A549 (cell line): ENCODE data around the gene PXK.

ENCODE experiments used
- BHLHE40 ChIP-seq: IDR thresholded peaks from 2 replicates; pipeline ENCODE4 v1.6.1; 2012; ENCODE audit warnings: low read depth, low read length, inconsistent platforms
- CEBPB ChIP-seq, 2 experiments: fragments of >200 bp in 1 of 2; sonication (Bioruptor Twin) in 1 of 2; formaldehyde crosslinking in 1 of 2; IDR thresholded peaks; 2 replicates each; pipeline ENCODE4 v1.6.1; 2012 to 2016
- CHD2 ChIP-seq: fragments of 150-350 bp; IDR thresholded peaks from 2 replicates; pipeline ENCODE4 v1.6.1; 2014; ENCODE audit warnings: low read length; ENCODE audit not compliant: partially characterized antibody
- EP300 ChIP-seq, 2 experiments: fragments of >200 bp; sonication (Bioruptor Twin); formaldehyde crosslinking; IDR thresholded peaks; 2 replicates in 1 of 2; 3 replicates in 1 of 2; pipeline ENCODE4 v1.6.1; 2016 to 2017
- MAZ ChIP-seq: fragments of 150-350 bp; IDR thresholded peaks from 2 replicates; pipeline ENCODE4 v1.6.1; 2014; ENCODE audit warnings: antibody characterized with exemption, low read depth, low read length, borderline replicate concordance
- POLR2A ChIP-seq: IDR thresholded peaks from 2 replicates; pipeline ENCODE4 v1.6.1; 2012; ENCODE audit warnings: mild to moderate bottlenecking, low read length
- RFX5 ChIP-seq: fragments of 450-650 bp; IDR thresholded peaks from 2 replicates; pipeline ENCODE4 v1.7.1; 2014; ENCODE audit warnings: antibody characterized with exemption, mild to moderate bottlenecking, moderate library complexity
- TF ChIP-seq, protein P1 (sequence below): fragments of >200 bp; sonication (Bioruptor Twin); formaldehyde crosslinking; IDR thresholded peaks from 3 replicates; pipeline ENCODE4 v1.5.1; 2016
- TF ChIP-seq, protein P2 (sequence below): fragments of 450-650 bp; IDR thresholded peaks from 2 replicates; pipeline ENCODE4 v1.6.1; 2014; ENCODE audit warnings: antibody characterized with exemption
- TF ChIP-seq, protein P3 (sequence below): IDR thresholded peaks from 2 replicates; pipeline ENCODE4 v1.6.1; 2012
- TF ChIP-seq, protein P4 (sequence below): fragments of 250-450 bp; sonication (Bioruptor Pico); IDR thresholded peaks from 2 replicates; pipeline ENCODE4 v1.5.0; 2021; ENCODE audit warnings: mild to moderate bottlenecking, moderate library complexity, borderline replicate concordance

DNA sequence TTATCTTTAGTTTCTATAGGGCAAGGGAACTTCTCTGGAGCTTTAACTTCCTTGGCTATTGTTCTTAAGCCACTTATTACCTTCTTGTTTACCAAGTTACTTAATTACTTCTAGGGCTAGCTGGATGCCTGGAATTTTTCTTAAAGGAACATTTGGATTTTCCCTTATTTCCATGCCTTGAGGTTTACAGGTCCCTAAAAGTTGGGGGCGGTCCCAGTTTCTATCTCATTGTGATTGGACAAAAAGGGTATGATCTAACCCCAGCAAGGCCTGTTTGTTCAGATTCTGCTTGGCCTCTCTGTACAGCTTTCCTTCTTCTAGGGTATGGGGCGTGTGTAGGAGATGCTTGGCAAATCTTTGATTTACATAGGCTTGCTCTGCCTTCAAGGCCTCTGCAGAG lies 83.5 kb downstream of the PXK start:
- no peak for TF ChIP-seq CEBPB (IDR thresholded peaks at IDR 0.05)
- TF ChIP-seq, protein P1, sequence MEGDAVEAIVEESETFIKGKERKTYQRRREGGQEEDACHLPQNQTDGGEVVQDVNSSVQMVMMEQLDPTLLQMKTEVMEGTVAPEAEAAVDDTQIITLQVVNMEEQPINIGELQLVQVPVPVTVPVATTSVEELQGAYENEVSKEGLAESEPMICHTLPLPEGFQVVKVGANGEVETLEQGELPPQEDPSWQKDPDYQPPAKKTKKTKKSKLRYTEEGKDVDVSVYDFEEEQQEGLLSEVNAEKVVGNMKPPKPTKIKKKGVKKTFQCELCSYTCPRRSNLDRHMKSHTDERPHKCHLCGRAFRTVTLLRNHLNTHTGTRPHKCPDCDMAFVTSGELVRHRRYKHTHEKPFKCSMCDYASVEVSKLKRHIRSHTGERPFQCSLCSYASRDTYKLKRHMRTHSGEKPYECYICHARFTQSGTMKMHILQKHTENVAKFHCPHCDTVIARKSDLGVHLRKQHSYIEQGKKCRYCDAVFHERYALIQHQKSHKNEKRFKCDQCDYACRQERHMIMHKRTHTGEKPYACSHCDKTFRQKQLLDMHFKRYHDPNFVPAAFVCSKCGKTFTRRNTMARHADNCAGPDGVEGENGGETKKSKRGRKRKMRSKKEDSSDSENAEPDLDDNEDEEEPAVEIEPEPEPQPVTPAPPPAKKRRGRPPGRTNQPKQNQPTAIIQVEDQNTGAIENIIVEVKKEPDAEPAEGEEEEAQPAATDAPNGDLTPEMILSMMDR, result no peak
- TF ChIP-seq MAZ, result no peak
- TF ChIP-seq POLR2A, result no peak
- no peak for TF ChIP-seq CHD2
- TF ChIP-seq EP300 (IDR thresholded peaks at IDR 0.05), result no peak
- TF ChIP-seq, protein P2, sequence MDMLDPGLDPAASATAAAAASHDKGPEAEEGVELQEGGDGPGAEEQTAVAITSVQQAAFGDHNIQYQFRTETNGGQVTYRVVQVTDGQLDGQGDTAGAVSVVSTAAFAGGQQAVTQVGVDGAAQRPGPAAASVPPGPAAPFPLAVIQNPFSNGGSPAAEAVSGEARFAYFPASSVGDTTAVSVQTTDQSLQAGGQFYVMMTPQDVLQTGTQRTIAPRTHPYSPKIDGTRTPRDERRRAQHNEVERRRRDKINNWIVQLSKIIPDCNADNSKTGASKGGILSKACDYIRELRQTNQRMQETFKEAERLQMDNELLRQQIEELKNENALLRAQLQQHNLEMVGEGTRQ, result no peak
- TF ChIP-seq, protein P3, sequence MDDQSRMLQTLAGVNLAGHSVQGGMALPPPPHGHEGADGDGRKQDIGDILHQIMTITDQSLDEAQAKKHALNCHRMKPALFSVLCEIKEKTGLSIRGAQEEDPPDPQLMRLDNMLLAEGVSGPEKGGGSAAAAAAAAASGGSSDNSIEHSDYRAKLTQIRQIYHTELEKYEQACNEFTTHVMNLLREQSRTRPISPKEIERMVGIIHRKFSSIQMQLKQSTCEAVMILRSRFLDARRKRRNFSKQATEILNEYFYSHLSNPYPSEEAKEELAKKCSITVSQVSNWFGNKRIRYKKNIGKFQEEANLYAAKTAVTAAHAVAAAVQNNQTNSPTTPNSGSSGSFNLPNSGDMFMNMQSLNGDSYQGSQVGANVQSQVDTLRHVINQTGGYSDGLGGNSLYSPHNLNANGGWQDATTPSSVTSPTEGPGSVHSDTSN, result no peak
- TF ChIP-seq RFX5, result no peak
- TF ChIP-seq BHLHE40, result no peak
- TF ChIP-seq, protein P4, sequence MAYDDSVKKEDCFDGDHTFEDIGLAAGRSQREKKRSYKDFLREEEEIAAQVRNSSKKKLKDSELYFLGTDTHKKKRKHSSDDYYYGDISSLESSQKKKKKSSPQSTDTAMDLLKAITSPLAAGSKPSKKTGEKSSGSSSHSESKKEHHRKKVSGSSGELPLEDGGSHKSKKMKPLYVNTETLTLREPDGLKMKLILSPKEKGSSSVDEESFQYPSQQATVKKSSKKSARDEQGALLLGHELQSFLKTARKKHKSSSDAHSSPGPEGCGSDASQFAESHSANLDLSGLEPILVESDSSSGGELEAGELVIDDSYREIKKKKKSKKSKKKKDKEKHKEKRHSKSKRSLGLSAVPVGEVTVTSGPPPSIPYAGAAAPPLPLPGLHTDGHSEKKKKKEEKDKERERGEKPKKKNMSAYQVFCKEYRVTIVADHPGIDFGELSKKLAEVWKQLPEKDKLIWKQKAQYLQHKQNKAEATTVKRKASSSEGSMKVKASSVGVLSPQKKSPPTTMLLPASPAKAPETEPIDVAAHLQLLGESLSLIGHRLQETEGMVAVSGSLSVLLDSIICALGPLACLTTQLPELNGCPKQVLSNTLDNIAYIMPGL, result no peak
